Superior temporal gyrus (tissue), 1 donor: ENCODE results near the gene TWSG1.
A peak's percentile ranks its signal among the peaks of the same experiment; 100 is the strongest.

Experiments used
- DNase-seq: peaks from one replicate; pipeline ENCODE4 v3.0.0-alpha.2; 2016; ENCODE audit errors: extremely low spot score

TWSG1 gene

DNA sequence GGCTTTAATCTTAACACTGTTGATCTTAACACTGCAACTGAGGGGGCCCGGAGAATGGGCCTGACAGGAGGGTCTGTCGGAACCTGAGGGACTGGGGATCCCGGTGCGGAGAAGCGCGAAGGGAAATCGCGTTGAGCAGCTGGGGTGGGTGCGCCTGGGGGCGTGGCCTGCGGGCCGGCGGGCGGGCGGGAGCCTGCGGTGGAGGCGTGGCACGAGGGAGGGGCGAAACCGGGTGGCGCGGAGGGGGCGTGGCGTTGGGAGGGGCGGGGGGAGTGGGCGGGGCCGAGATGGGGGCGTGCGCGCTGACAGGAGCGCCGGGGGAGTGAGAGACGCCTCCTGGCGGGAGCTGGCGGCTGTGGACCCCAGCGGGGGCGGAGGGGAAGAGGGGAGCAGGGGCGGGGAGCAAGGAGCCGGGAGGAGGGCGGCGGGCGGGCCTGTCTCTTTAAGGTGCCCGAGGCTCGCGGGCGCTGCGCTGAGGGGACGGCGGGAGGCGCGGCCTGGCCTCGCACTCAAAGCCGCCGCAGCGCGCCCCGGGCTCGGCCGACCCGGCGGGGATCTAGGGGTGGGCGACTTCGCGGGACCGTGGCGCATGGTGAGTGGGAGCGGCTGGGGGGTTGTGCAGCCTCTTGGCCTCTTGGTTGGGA lies at the start of gene TWSG1:
TWSG1 (plus strand) TSS at position 445 of the 644 bp plus-strand sequence. CDS start 2,457 bp downstream, outside the sequence.
- DNase-seq = peak; percentile 80

DNA sequence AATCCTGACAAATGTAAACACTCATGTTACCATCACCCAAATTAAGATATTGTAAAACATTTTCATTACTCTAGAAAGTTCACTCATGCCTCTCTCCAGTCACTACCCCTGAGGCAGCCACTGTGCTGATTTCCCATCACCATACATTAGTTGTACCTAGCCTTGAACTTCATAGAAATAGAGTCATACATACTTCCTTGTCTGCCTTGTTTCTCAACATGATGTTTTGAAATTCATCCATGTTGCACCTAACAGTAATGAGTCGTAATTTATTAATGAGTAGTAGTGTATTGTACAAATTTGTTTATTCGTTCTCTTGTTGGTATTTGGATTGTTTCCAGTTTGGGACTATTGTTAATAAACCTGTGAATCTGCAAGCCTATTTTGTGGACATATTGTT lies 49.0 kb upstream of the TWSG1 start:
- DNase-seq = no peak

DNA sequence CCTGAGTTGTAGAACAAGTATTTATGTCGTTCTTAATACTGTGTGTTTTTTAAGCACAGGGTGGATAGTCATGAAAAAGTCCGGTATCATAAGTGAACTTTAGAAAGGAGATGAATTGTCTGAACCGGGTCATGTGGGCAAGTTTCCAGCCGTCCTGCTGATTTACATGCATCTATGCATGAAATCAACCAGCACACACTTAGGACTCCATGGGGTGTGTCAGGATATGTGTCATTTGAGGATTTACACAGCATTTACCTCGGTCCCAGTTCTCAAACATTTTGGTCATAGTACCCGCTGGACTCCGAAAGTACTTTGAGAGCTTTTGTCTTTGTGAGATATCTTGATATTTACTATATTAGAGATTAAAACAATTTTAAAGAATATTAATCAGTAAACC lies 47.5 kb upstream of the TWSG1 start:
- DNase-seq = no peak

DNA sequence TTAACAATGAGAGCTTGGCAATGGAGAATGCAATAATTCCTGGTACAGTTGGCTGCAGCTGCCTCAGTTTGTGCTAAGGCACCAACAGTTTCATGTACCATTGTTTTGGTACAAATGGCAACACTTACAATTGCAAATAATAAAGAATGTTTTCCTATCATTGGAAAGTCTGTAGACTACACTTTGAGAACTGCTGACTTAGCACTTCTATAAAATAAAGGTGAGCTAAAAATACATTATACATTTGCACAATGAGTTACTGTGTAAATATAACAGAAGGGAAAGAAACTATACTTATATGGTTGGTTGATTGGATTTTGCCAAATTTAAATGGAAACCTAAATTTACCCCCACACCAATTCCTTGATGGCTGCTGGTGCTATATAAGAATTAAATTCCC lies 44.9 kb upstream of the TWSG1 start:
- DNase-seq = no peak

DNA sequence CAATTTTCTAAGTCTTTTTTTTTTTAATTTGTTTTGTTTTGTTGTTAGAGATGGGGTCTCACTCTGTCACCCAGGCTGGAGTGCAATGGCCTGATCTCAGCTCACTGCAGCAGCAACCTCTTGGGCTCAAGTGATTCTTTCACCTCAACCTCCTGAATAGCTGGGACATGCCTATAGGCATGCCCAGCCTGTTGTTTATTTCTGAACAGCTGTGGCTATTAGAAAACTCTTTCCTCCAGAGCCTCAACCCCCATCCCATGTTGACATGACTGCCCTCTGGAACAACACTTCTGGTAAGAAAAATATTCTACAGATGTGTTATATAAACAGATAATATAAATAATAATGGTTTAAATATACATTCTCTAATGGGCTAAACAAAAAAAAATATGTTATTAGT lies 44.4 kb upstream of the TWSG1 start:
- DNase-seq = no peak

DNA sequence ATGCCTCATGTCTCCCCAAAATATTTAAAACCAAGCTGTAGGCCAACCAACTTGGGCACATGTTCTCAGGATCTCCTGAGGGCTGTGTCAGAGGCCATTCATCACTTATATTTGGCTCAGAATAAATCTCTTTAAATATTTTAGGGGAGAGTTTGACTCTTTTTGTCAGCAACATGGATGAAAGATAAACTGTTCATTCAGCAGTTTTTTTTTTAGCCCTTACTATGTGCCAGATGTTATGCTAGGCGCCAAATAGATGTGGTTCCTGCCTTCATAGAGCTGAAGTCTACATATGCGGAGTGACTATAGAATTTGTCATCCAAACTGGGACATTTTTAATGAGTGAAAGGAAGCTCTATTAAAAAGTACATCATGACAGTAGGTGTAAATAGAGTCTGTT lies 42.5 kb upstream of the TWSG1 start:
- no peak for DNase-seq

DNA sequence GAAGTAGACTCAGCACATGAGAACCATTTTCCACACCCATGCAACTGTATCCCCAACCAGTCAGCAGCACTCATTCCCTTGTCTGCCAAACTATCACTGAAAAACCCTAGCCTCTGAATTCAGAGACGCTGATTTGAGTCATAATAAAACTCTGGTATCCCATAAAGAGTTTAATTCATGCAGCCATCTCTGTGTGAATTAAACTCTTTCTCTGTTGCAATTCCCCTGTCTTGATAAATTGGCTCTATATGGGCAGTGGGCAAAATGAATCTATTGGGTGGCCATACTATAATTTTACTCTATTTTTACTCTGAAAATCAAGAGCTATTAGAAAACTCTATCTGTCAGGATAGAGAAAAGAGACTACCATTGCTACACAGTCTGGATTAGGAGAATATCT lies 40.6 kb upstream of the TWSG1 start:
- no peak for DNase-seq

DNA sequence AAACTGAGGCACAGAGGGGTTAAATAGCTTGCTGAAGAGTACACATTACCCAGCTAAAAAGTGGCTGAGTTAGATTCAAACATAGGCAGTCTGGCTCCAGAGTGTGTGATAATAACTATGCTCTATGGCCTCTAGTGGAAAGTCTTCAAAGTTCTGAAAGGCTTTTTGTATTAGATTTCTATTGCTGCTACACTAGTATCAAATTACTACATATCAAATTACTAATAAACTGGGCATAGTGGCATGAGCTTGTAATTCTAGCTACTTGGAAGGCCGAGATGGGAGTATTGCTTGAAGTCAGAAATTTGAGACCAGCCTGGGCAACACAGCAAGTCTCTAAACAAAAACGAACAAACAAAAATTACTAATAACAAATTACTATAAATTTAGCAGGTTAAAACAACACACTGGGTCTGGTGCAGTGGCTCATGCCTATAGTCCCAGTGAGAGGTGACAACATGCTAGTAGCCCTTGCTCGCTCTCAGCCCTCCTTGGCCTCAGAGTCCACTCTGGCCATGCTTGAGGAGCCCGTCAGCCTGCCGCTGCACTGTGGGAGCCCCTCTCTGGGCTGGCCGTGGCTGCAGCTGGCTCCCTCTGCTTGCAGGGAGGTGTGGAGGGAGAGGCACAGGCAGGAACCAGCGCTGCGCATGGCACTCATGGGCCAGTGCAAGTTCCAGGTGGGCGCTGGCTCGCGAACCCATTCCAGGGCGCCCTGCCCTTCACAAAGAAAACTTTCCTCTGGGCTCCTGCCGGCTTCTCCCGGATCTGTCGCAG lies 38.2 kb upstream of the TWSG1 start:
- no peak for DNase-seq

DNA sequence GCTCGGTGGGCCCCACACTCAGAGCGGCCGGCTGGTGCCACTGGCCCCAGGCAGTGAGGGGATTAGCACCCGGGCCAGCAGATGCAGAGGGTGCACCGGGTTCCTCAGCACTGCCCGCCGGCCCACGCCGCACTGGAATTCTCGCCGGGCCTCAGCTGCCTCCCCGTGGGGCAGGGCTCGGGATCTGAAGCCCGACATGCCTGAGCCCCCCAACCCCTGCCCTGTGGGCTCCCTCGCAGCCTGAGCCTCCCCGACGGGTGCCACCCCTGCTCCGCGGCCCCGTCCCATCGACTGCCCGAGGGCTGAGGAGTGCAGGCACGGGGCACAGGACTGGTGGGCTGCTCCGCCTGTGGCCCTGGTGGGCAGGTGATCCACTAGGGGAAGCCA lies 37.6 kb upstream of the TWSG1 start:
- DNase-seq = no peak

DNA sequence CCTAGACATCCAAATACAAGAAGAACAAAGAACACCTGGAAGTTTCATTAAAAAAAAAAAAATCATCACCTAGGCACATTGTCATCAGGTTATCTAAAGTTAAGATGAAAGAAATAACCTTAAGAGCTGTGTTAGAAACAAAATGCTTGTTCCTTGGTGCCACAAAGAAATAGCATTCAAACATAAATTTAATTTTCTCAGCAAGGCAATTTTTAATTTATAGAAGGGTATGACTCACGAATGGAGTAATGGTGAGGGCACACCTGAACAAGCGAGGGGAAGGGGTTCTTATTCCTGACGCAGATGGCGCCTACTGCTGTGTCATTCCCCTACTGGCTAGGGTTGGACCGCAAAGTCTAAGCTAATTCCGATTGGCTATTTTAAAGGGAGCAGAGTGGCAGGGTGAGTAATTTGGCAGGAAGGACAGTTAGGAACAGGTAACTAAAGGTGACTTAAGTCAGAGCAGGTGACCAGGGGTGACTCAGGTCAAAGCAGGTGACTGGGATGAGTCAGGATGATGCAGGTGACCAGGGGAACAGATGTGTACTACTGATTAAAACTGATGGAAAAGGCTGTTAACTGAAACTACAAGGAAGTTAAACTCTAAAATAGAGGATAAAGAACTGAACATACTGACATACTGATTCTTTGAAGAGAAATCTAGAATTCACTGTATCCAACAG lies 30.0 kb upstream of the TWSG1 start:
- no peak for DNase-seq

DNA sequence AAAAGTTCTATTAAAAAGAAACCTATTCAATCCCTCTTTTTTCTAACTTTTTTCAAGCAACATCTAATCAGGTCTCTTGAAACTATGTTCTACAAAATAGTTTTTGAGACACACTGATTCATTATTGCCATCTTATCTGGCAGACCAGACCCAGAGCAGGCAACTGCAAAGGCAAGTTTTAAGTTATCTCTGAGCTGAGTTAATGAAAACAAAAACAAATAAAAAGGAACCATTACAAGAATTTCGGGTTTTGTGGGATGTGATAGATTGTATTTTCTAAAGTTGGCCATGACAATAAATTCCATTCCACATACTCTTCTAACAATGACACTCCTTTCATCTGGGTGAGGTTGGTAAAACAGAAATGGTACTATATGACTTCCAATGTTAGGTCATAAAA lies 15.2 kb upstream of the TWSG1 start:
- no peak for DNase-seq

DNA sequence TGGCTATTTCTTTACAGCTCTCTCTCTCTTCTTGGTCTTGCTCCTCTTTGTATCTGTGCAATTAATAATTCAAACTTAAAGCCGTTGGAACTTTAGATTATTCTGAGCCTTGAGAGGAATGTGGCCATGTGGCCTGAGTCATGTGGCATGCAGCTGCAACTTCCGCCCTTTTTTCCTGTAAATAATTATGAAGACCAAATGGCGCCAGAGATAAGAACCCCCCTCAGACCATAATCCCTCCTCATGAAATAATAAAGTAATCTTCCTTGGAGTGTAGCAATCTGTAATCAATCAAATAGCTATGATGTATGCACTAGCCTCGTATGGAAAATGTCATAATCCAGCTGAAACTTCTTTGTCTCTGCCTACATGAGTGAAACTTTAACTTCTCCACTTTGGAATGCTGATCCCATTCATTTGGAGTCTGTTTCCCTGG lies 13.5 kb upstream of the TWSG1 start:
- DNase-seq = no peak

DNA sequence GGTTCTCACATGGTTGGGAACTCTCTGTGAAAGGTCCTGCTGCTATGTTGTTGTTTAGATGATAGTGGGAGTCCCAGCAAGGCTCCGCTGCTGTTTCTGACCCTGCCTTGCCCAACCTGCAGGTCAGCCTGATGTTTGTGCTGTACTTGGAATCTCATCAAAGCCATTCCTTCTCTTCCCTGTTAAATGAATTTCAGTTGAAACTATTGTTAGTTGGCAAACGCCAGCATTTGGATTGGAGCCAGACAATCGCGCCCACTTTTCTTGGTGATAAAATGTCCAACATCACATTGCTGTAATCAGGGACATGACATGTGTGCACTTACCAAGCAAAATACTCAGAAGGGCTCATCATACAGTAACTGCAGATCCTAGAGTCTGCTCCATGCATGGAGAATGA lies 12.8 kb upstream of the TWSG1 start:
- no peak for DNase-seq

DNA sequence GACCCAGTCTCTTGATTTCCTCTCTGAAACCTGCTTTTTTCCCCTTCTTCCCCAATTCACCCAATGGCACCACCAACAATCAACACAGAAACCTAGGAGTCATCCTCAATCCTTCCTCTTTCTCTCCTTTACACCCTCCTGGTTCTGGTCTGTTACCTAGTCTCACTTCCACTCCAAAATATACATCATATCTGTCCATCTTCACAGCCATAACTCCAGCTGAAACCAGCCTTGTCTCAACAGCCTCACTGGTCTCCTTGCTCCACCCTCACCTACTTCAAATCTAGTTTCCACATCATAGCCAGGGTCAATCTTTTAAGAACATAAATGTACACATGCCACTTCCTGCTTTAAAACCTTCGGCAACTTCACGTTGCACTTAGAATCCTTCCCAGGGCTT lies 11.8 kb upstream of the TWSG1 start:
- DNase-seq = no peak

DNA sequence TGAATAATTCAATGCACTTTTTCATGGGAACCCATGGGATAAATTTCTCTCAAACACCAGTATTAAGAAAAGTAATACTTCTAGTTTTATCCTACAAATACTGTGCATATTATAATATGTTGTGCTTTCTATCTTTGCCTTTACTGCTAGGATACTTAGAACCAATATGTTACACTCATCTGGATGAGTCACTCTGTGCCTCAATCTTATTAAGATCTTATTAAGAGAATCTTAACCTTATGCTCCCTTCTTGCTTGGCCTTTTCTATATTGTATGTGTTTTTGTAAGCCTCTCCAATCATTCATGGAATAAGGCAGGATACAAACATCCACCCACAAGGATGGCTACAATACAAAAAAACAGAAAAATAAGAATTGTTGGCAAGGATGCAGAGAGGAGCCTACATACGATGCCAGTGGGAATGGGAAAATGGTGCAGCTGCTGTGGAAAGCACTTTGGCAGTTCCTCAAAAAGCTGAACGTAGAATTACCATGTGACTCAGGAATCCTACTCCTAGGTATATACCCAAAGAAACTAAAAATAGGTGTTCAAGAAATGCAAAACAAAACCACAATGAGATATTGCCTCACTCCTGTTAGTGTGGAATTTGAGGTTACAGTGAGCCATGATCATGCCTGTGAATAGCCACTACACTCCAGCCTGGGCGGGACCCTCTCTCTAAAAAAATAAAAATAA lies 10.7 kb upstream of the TWSG1 start:
- DNase-seq = no peak

DNA sequence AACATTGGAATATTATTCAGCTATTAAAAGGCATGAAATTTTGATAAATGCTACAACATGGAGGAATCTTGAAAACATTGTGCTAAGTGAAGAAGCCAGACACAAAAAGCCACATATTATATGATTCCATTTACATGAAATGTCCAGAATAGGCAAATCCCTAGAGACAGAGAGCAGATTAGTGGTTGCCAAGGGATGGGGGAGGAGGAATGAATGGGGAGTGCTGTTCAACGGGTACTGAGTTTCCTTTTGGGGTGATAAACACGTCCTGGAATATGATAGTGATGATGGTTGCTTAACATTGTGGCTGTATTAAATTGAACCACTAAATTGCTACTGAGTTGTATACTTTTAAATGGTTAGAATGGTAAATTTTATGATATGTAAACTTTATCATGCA lies 8.9 kb upstream of the TWSG1 start:
- DNase-seq = no peak

DNA sequence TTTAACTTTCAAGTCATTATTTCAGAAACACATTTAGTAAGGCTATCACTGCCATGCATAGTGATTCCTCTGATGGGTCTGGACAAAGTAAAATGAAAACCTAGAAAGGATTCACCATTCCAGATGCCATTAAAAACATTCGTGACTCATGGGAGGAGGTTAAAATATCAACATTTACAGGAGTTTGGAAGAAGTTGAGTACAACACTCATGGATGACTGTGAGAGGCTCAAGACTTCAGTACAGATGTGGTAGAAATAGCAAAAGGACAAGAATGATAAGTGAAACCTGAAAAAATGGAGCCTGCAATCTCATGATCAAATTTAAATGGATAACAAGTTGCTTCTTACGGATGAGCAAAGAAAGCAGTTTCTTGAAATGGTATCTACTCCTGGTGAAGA lies 5.8 kb upstream of the TWSG1 start:
- DNase-seq = no peak

DNA sequence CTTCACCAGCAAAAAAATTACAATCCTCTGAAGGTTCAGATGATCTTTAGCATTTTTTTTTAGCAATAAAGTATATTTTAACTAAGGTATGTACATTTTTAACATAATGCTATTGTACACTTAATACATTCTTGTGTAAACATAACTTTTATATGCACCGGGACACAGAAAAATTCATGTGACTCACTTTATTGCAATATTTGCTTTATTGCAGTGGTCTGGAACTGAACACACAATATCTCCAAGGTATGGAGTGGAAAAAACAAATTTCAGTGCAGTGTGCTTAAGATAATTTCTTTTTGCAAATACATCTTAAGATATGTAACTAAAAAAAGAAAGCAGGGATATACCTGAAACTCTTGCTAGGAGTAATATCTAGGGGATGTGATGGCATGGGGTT lies 5.1 kb upstream of the TWSG1 start:
- DNase-seq = no peak

DNA sequence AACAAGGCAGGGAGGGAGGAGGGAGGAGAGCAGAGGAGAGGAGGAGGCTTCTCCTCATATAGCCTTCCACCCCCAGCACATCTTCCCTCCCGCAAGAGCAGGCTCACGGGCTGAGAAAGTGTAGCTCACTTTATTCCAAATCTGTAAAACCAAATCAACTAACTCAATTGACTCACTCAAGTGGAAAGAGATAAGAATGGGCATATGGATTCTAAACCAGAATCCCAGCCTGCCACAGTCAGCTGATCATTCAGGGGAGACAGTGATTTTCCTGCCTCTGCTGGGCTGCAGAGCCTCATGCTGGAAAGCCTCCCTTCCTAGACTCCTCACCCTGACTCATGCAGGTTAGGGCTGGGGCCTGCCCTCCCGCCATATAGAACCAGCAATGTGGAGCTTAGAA lies 4.2 kb upstream of the TWSG1 start:
- DNase-seq = no peak

DNA sequence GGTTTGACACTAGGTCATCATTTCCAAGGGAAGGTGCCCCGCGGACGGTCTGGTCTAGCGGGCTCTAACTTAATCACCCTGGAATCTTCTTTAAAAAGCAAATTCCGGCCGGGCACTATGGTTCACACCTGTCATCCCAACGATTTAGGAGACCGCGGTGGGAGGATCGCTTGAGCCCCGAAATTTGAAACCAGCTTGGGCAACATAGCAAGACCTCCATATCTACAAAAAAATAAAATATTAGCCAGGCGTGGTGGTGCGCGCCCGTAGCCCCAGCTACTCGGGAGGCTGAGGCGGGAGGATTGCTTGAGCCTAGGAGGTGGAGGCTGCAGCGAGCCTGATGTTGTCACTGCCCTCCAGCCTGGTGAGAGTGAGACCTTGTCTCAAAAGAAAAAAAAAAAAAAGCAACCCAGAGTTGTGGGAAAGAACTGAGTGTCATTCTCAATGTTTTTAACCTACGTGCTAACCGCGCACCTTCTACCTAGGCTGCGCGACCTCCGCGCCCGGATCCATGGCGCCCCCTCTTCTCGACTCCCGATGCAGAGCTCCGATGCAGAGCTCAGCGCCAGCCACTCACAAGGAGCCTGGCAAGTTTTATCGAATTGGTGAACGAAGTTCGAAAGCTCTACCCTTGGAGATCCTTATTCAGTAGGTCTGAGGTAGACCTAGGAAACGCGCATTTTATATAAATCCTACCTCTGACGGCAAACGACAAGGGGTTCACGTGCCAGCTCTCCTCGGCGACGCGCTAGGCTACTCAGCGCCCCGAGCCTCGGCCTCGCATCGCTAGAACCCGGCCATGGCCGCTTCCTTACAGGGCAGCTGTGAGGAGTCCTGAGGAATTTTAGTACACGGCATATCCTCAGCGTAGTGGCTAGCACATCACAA lies 888 bp upstream of the TWSG1 start:
- DNase-seq = peak; percentile 75

DNA sequence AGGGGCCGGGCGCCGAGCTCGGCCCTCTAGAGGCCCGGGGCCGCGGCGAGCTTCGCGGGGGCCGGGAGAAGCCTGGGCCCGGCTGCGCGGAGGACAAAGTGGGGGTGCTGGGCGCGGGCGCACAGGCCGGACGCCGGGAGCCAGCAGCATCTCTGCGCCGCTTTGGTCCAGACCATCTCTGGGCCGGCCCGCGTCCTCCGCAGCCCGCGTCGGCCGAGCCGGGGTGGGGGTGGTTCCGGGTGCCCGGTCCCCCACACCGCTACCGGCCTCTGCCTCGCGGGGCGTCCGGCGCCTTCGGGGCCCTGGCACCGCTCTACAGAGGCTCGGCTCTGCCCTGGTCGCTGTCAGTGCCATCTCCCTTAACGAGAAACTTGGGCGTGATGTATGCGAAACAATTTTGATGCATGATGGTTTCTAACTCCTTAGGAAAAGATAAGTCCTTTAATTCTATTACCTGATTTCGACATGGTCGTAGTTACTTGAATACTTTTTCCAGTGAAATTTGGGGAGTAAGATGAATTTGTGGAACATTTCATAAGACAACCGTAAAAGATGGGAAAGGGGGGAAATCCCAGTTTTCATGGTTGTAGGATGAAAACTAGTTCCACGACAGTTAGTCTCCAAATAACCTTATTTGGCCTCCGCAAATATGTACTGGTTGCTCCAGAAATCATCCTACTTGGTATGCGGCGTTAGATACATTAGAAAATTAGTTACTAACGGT lies 562 bp downstream of the TWSG1 start:
- DNase-seq = peak; percentile 46
